HG02798 (cell line): ENCODE data around the gene GARIN5B.
"Not testable (repeated sequence)": the region's sequence is repeated elsewhere in the genome, so short reads cannot be mapped to it uniquely, and the experiment has no call there.

Experiments
- ATAC-seq: cut with Tn5 transposase; IDR thresholded peaks from one replicate; pipeline ENCODE4 v1.9.1; 2021; ENCODE audit warnings: mild to moderate bottlenecking; ENCODE audit not compliant: unreplicated experiment, poor library complexity

Gene GARIN5B

GRCh38 chr19:55329791-55330190, 33.3 kb downstream of the GARIN5B start:
- not testable (repeated sequence) for ATAC-seq

GRCh38 chr19:55328774-55329318, 34.2 kb downstream of the GARIN5B start:
- ATAC-seq, result not testable (repeated sequence)

GRCh38 chr19:55325172-55325571, 37.9 kb downstream of the GARIN5B start, which contains the start of gene TMEM150B:
TMEM150B (minus strand) TSS chr19:55325341; CDS start chr19:55321036, 4,305 bp downstream.
- ATAC-seq, result no peak

- no peak for ATAC-seq
Observed at GRCh38 chr19:55324662-55325061, 38.4 kb downstream of the GARIN5B start.

- no peak for ATAC-seq
Observed at GRCh38 chr19:55322204-55322885, 40.7 kb downstream of the GARIN5B start.

GRCh38 chr19:55321466-55322137, 41.5 kb downstream of the GARIN5B start:
- no peak for ATAC-seq

- no peak for ATAC-seq
Observed at GRCh38 chr19:55320844-55321419, 42.1 kb downstream of the GARIN5B start.

- ATAC-seq, result no peak
Observed at GRCh38 chr19:55319785-55320184, 43.3 kb downstream of the GARIN5B start.

- ATAC-seq, result no peak
Observed at GRCh38 chr19:55316646-55317045, 46.4 kb downstream of the GARIN5B start.

- no peak for ATAC-seq
Observed at GRCh38 chr19:55315956-55316525, 47.0 kb downstream of the GARIN5B start.

- ATAC-seq, result no peak
Observed at GRCh38 chr19:55314396-55314795, 48.7 kb downstream of the GARIN5B start.

- no peak for ATAC-seq
Observed at GRCh38 chr19:55312621-55313512, 50.2 kb downstream of the GARIN5B start.

GRCh38 chr19:55311797-55312196, 51.3 kb downstream of the GARIN5B start:
- no peak for ATAC-seq

- no peak for ATAC-seq
Observed at GRCh38 chr19:55311397-55311796, 51.7 kb downstream of the GARIN5B start.

- no peak for ATAC-seq
Observed at GRCh38 chr19:55310498-55310897, 52.6 kb downstream of the GARIN5B start.

- no peak for ATAC-seq
Observed at GRCh38 chr19:55309448-55309847, 53.6 kb downstream of the GARIN5B start.

- ATAC-seq, result no peak
Observed at GRCh38 chr19:55308281-55308680, 54.8 kb downstream of the GARIN5B start.

GRCh38 chr19:55306712-55307111, 56.3 kb downstream of the GARIN5B start:
- no peak for ATAC-seq

GRCh38 chr19:55305983-55306562, 57.0 kb downstream of the GARIN5B start:
- no peak for ATAC-seq

GRCh38 chr19:55305491-55305890, 57.6 kb downstream of the GARIN5B start:
- no peak for ATAC-seq
